HepG2 (cell line): ENCODE data around the gene BLCAP. TPM values are rescaled to one million over a fixed set of nuclear protein-coding genes. Genes with fewer than 3 reads are reported as not detected.

Source experiments
- ATAC-seq: fragments of 200-7000 bp; cut with Tn5 transposase; 3 replicates; pipeline ENCODE4 v1.9.1; 2020; ENCODE audit warnings: mild to moderate bottlenecking, moderate library complexity
- BruUV-seq: library from RNA; stranded (reverse); fragments of 400-500 nt; replicated peaks from 2 replicates; lab custom pipeline; 2021; lab: Mats Ljungman, UMichigan
- CTCF ChIA-PET: fragments of 300-600 bp; formaldehyde crosslinking; extraction: SDS; loops from one replicate; lab custom pipeline; 2021; ENCODE audit warnings: low total read pairs, inconsistent platforms, low intra/inter-chr PET ratio; lab: Yijun Ruan, JAX
- POLR2A ChIA-PET: fragments of 350-600 bp; sonication (Branson Sonifier 250); formaldehyde crosslinking; loops from one replicate; lab custom pipeline; 2020; ENCODE audit warnings: antibody characterized with exemption, inconsistent platforms; lab: Yijun Ruan, JAX
- DNase-seq: peaks from one replicate; pipeline ENCODE4 v3.0.0-alpha.2; 2015; ENCODE audit warnings: low spot score
- FAIRE-seq: peaks from 3 replicates; lab custom pipeline; 2011; peaks lifted over from hg19 to GRCh38; lab: Jason Lieb, UNC
- H2AFZ ChIP-seq: one replicate; pipeline ENCODE4 v1.6.1; 2011; ENCODE audit warnings: low read length, inconsistent platforms
- H3K27ac ChIP-seq: fragments of 300-600 bp; 3 replicates; pipeline ENCODE4 v1.8.0; 2011; ENCODE audit warnings: mixed run types, mild to moderate bottlenecking, mixed read lengths, low read length, inconsistent platforms; ENCODE audit not compliant: insufficient read depth; ENCODE audit errors: extremely low read length
- H3K27me3 ChIP-seq, 2 experiments: fragments of 200-600 bp in 1 of 2; 2 replicates in 1 of 2; 3 replicates in 1 of 2; pipeline versions ENCODE4 v1.6.0 to v1.8.0; 2011; ENCODE audit warnings: low read length in 2 of 2, mild to moderate bottlenecking in 2 of 2, moderate library complexity in 2 of 2, inconsistent platforms in 1 of 2; ENCODE audit not compliant: insufficient read depth in 2 of 2, control insufficient read depth in 1 of 2
- H3K36me3 ChIP-seq, 2 experiments: fragments of 200-600 bp in 1 of 2; replicated peaks in 1 of 2; 2 replicates in 1 of 2; 3 replicates in 1 of 2; pipeline versions ENCODE4 v1.5.1 to v1.8.0; 2011; ENCODE audit warnings: low read length in 2 of 2, inconsistent platforms in 1 of 2; ENCODE audit not compliant: insufficient read depth in 2 of 2, control insufficient read depth in 1 of 2
- H3K4me1 ChIP-seq: 2 replicates; pipeline ENCODE4 v1.5.1; 2012; ENCODE audit warnings: low read length, inconsistent platforms; ENCODE audit not compliant: insufficient read depth
- H3K4me2 ChIP-seq: 2 replicates; pipeline ENCODE4 v1.6.0; 2011; ENCODE audit warnings: low read depth, low read length, inconsistent platforms
- H3K4me3 ChIP-seq, 3 experiments: fragments of 200-600 bp in 1 of 3; sonication (generic), shearing (Covaris generic) in 1 of 3; replicated peaks in 1 of 3; 2 replicates each; pipeline ENCODE4 v1.5.1; 2011 to 2016; ENCODE audit warnings: low read length in 3 of 3, inconsistent platforms in 2 of 3, low read depth in 2 of 3, mild to moderate bottlenecking in 2 of 3, control low read depth in 1 of 3, mixed read lengths in 1 of 3; ENCODE audit not compliant: insufficient read depth in 1 of 3
- H3K79me2 ChIP-seq: one replicate; pipeline ENCODE4 v1.6.1; 2011; ENCODE audit warnings: low read length, inconsistent platforms; ENCODE audit not compliant: insufficient read depth
- H3K9ac ChIP-seq: 2 replicates; pipeline ENCODE4 v1.6.0; 2011; ENCODE audit warnings: mild to moderate bottlenecking, low read depth, low read length, inconsistent platforms; ENCODE audit not compliant: insufficient read depth
- H3K9me3 ChIP-seq: 2 replicates; pipeline ENCODE4 v1.5.1; 2012; ENCODE audit warnings: mild to moderate bottlenecking, low read length
- H4K20me1 ChIP-seq: 2 replicates; pipeline ENCODE4 v1.6.0; 2011; ENCODE audit warnings: inconsistent platforms, mild to moderate bottlenecking, low read length, moderate library complexity; ENCODE audit not compliant: insufficient read depth
- AGO2 ChIP-seq: fragments of 200-400 bp; formaldehyde crosslinking; optimal IDR thresholded peaks from 2 replicates; pipeline ENCODE3; 2017; ENCODE audit warnings: mild to moderate bottlenecking, low read depth, low read length, moderate library complexity
- EZH2 ChIP-seq: conservative IDR thresholded peaks from 2 replicates; pipeline ENCODE4 v1.6.1; 2012; ENCODE audit warnings: mild to moderate bottlenecking, low read depth, low read length, moderate library complexity
- RBFOX2 ChIP-seq: fragments of 200-400 bp; formaldehyde crosslinking; IDR thresholded peaks from 2 replicates; pipeline ENCODE4 v1.6.1; 2017; ENCODE audit warnings: low read depth, mild to moderate bottlenecking, low read length
- RBM22 ChIP-seq: fragments of 200-400 bp; formaldehyde crosslinking; optimal IDR thresholded peaks from 2 replicates; pipeline ENCODE3; 2017; ENCODE audit warnings: mild to moderate bottlenecking, low read length, moderate library complexity
- RFX3 ChIP-seq: IDR thresholded peaks from 2 replicates; pipeline ENCODE4 v1.6.1; 2016; ENCODE audit warnings: missing biosample characterization, missing genetic modification reagents
- WGBS: methylation state at CpG from one replicate; pipeline ENCODE4 v1.1.6; 2017; ENCODE audit warnings: low lambda C conversion rate; 5-methylcytosine and 5-hydroxymethylcytosine counted together
- in situ Hi-C: cut with HindIII; loops from 2 replicates; pipeline ENCODE4 v1.10.0; 2017; ENCODE audit warnings: low pct_unique_long_range_greater_than_20kb; ENCODE audit not compliant: extremely low pct_ligation_motif_present
- intact Hi-C: fragments of 100-400 bp; cut with micrococcal nuclease; formaldehyde crosslinking; loops from one replicate; pipeline ENCODE4 v1.10.0; 2022; ENCODE audit not compliant: unreplicated experiment
- polyA plus RNA-seq, 8 experiments: library from polyadenylated mRNA; depleted of rRNA in 3 of 8; stranded (reverse) in 7 of 8; unstranded in 1 of 8; fragments of >200 nt; fragmentation: Illumina TruSeq in 4 of 8; extraction: Trizol in 4 of 8; gene quantifications; 2 replicates each; pipeline versions ENCODE4 v1.2.1 to v1.2.3, GENCODE V29; 2011 to 2016; ENCODE audit warnings: low read depth in 4 of 8, missing spikeins in 1 of 8, mixed read lengths in 1 of 8; ENCODE audit not compliant: insufficient read depth in 1 of 8
- total RNA-seq, 5 experiments: library from RNA; depleted of rRNA; stranded (reverse); fragments of >200 nt; fragmentation: Illumina TruSeq; extraction: Trizol; gene quantifications; 2 replicates each; pipeline ENCODE4 v1.2.3, GENCODE V29; 2016; ENCODE audit warnings: low read depth in 1 of 5
- TF ChIP-seq, protein P1 (sequence below): sonication (generic); formaldehyde crosslinking; IDR thresholded peaks from 2 replicates; pipeline ENCODE4 v1.4.0; 2020; ENCODE audit warnings: missing genetic modification reagents, borderline replicate concordance
- TF ChIP-seq, protein P2 (sequence below): sonication (generic); formaldehyde crosslinking; IDR thresholded peaks from 2 replicates; pipeline ENCODE4 v1.8.1; 2022; ENCODE audit warnings: mild to moderate bottlenecking, missing genetic modification reagents

BLCAP gene
- total and polyA plus RNA-seq, 2 of the 13 experiments (the other 11 are each of a cell fraction or from before 2014, with no cell fraction given), result 52.4 to 86.8 TPM

GRCh38 chr20:37522260-37523011, 5.2 kb downstream of the BLCAP start:
- WGBS, result 95% methylated on average over 36 of the region's 36 CpGs
- peaks cover 9 to 30% of the 10 kb centered on the region in 2 experiments for H3K36me3 ChIP-seq
- H3K4me2 ChIP-seq, result no peak overlapping the region
- H3K27me3 ChIP-seq, result no peaks in the 10 kb centered on the region; a peak in 1 of 5 replicates
- H2AFZ ChIP-seq, result no peak overlapping the region
- in situ Hi-C loops, result no loop called here
- ATAC-seq, result no peak
- no peak overlapping the region for H3K4me3 ChIP-seq
- TF ChIP-seq, protein P1, sequence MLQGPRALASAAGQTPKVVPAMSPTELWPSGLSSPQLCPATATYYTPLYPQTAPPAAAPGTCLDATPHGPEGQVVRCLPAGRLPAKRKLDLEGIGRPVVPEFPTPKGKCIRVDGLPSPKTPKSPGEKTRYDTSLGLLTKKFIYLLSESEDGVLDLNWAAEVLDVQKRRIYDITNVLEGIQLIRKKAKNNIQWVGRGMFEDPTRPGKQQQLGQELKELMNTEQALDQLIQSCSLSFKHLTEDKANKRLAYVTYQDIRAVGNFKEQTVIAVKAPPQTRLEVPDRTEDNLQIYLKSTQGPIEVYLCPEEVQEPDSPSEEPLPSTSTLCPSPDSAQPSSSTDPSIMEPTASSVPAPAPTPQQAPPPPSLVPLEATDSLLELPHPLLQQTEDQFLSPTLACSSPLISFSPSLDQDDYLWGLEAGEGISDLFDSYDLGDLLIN (CRISPR knock-in tag), result no peak
- TF ChIP-seq AGO2, result peak; percentile 59
- 0 out of 2 replicates have a peak, but pooled peaks have one; percentile 22 for TF ChIP-seq RBFOX2
- TF ChIP-seq RFX3, result no peak
- TF ChIP-seq, protein P2, sequence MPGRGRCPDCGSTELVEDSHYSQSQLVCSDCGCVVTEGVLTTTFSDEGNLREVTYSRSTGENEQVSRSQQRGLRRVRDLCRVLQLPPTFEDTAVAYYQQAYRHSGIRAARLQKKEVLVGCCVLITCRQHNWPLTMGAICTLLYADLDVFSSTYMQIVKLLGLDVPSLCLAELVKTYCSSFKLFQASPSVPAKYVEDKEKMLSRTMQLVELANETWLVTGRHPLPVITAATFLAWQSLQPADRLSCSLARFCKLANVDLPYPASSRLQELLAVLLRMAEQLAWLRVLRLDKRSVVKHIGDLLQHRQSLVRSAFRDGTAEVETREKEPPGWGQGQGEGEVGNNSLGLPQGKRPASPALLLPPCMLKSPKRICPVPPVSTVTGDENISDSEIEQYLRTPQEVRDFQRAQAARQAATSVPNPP, result no peak
- TF ChIP-seq RBM22, result peak; percentile 73
- no peak for TF ChIP-seq EZH2
- BruUV-seq, result no TSS peak
- no peak overlapping the region for H3K27ac ChIP-seq
- intact Hi-C loops, result no loop called here
- CTCF ChIA-PET, result no interaction called here
- peaks cover 47% of the 10 kb centered on the region for H4K20me1 ChIP-seq
- peaks cover 53% of the 10 kb centered on the region for H3K4me1 ChIP-seq
- POLR2A ChIA-PET, result no interaction called here
- H3K79me2 ChIP-seq, result peaks cover 89% of the 10 kb centered on the region
- DNase-seq, result no peak
- H3K9me3 ChIP-seq, result no peaks in the 10 kb centered on the region
- FAIRE-seq, result no peak
- no peak overlapping the region for H3K9ac ChIP-seq
